SK-N-SH (cell line): ENCODE data around the gene TCP10L. TPM values are rescaled to one million over a fixed set of nuclear protein-coding genes. Genes with fewer than 3 reads are reported as not detected.

ENCODE experiments used
- CTCF ChIA-PET: fragments of 300-600, 350-600 bp; formaldehyde crosslinking; extraction: SDS; loops from one replicate; lab custom pipeline; 2021; lab: Yijun Ruan, JAX
- POLR2A ChIA-PET: fragments of 350-600 bp; sonication (Branson Sonifier 250); formaldehyde crosslinking; extraction: SDS; loops from one replicate; lab custom pipeline; 2020; ENCODE audit warnings: antibody characterized with exemption, inconsistent platforms; lab: Yijun Ruan, JAX
- DNase-seq: peaks from one replicate; pipeline ENCODE4 v3.0.0; 2012
- H2AFZ ChIP-seq: fragments of 200-600 bp; sonication (generic); 2 replicates; pipeline ENCODE4 v1.8.1; 2016; ENCODE audit warnings: antibody characterized with exemption, mild to moderate bottlenecking, low read depth
- H3F3A ChIP-seq: fragments of 200-600 bp; sonication (generic); replicated peaks from 2 replicates; pipeline ENCODE3; 2016; ENCODE audit warnings: antibody characterized with exemption, mild to moderate bottlenecking; ENCODE audit not compliant: insufficient read depth
- H3K27ac ChIP-seq, 2 experiments: fragments of 200-500 bp in 1 of 2; fragments of 200-600 bp in 1 of 2; sonication (Bioruptor generic) in 1 of 2; sonication (generic), shearing (Covaris generic) in 1 of 2; 2 replicates each; pipeline versions ENCODE4 v1.5.1 to v1.6.1; 2014 to 2016; ENCODE audit warnings: low read depth in 2 of 2, inconsistent platforms in 1 of 2, low read length in 1 of 2, mild to moderate bottlenecking in 1 of 2, mixed read lengths in 1 of 2
- H3K27me3 ChIP-seq: fragments of 200-600 bp; sonication (generic), shearing (Covaris generic); 2 replicates; pipeline ENCODE4 v1.6.1; 2016; ENCODE audit warnings: mixed run types; ENCODE audit not compliant: insufficient read depth
- H3K36me3 ChIP-seq, 2 experiments: fragments of 200-500 bp in 1 of 2; fragments of 200-600 bp in 1 of 2; sonication (Bioruptor generic) in 1 of 2; sonication (generic) in 1 of 2; replicated peaks in 1 of 2; 2 replicates each; pipeline versions ENCODE3 to v1.5.1; 2014 to 2016; ENCODE audit warnings: low read length in 1 of 2, mild to moderate bottlenecking in 1 of 2; ENCODE audit not compliant: insufficient read depth in 2 of 2, control insufficient read depth in 1 of 2
- H3K4me1 ChIP-seq, 2 experiments: fragments of 200-500 bp in 1 of 2; fragments of 200-600 bp in 1 of 2; sonication (Bioruptor generic) in 1 of 2; sonication (generic), shearing (Covaris generic) in 1 of 2; 2 replicates each; pipeline versions ENCODE4 v1.5.1 to v1.6.1; 2014 to 2016; ENCODE audit warnings: low read depth in 1 of 2, low read length in 1 of 2, mixed run types in 1 of 2; ENCODE audit not compliant: insufficient read depth in 2 of 2, control insufficient read depth in 1 of 2
- H3K4me2 ChIP-seq: fragments of 200-600 bp; sonication (generic), shearing (Covaris generic); 2 replicates; pipeline ENCODE4 v1.6.1; 2017; ENCODE audit warnings: mixed run types
- H3K4me3 ChIP-seq, 2 experiments: fragments of 200-500 bp in 1 of 2; fragments of 200-600 bp in 1 of 2; sonication (Bioruptor generic) in 1 of 2; sonication (generic), shearing (Covaris generic) in 1 of 2; 2 replicates each; pipeline versions ENCODE4 v1.5.1 to v1.8.1; 2014 to 2016; ENCODE audit warnings: low read depth in 2 of 2, inconsistent platforms in 1 of 2, low read length in 1 of 2, mild to moderate bottlenecking in 1 of 2, mixed read lengths in 1 of 2, moderate library complexity in 1 of 2
- H3K79me2 ChIP-seq: fragments of 200-600 bp; sonication (generic); 2 replicates; pipeline ENCODE4 v1.8.1; 2017; ENCODE audit warnings: mild to moderate bottlenecking; ENCODE audit not compliant: insufficient read depth
- H3K9ac ChIP-seq: fragments of 200-600 bp; sonication (generic); 2 replicates; pipeline ENCODE4 v1.6.1; 2017; ENCODE audit warnings: mixed run types
- H3K9me2 ChIP-seq: fragments of 200-600 bp; sonication (generic); 2 replicates; pipeline ENCODE4 v1.6.1; 2017; ENCODE audit warnings: mixed run types
- H3K9me3 ChIP-seq: fragments of 200-600 bp; sonication (generic); 2 replicates; pipeline ENCODE4 v1.6.1; 2017; ENCODE audit warnings: mixed run types, mild to moderate bottlenecking, moderate library complexity
- H4K20me1 ChIP-seq: fragments of 200-600 bp; sonication (generic); 2 replicates; pipeline ENCODE4 v1.6.1; 2017; ENCODE audit warnings: mild to moderate bottlenecking, mixed run types; ENCODE audit not compliant: insufficient read depth
- ELF1 ChIP-seq: IDR thresholded peaks from 2 replicates; pipeline ENCODE4 v1.4.0; 2012
- EP300 ChIP-seq, 2 experiments: IDR thresholded peaks; 2 replicates each; pipeline versions ENCODE4 v1.4.0 to v1.6.1; 2012; ENCODE audit warnings: borderline replicate concordance in 1 of 2, low read depth in 1 of 2, low read length in 1 of 2
- EZH2phosphoT487 ChIP-seq: fragments of 200-600 bp; sonication (generic); IDR thresholded peaks from 2 replicates; pipeline ENCODE4 v1.6.1; 2017; ENCODE audit warnings: low read depth, mixed run types, mild to moderate bottlenecking, antibody characterized with exemption, moderate library complexity, borderline replicate concordance
- FOSL2 ChIP-seq: IDR thresholded peaks from 2 replicates; pipeline ENCODE4 v1.4.0; 2012; ENCODE audit warnings: low read depth, mild to moderate bottlenecking, moderate library complexity, borderline replicate concordance
- FOXJ3 ChIP-seq: sonication (generic); formaldehyde crosslinking; IDR thresholded peaks from 2 replicates; pipeline ENCODE4 v1.5.1; 2020; ENCODE audit warnings: mild to moderate bottlenecking, missing genetic modification reagents
- GABPA ChIP-seq: IDR thresholded peaks from 2 replicates; pipeline ENCODE4 v1.4.0; 2012; ENCODE audit warnings: low read depth, mild to moderate bottlenecking
- GATA2 ChIP-seq: sonication (generic); formaldehyde crosslinking; IDR thresholded peaks from 2 replicates; pipeline ENCODE4 v1.5.0; 2020; ENCODE audit warnings: mild to moderate bottlenecking, missing genetic modification reagents
- MAX ChIP-seq: IDR thresholded peaks from 2 replicates; pipeline ENCODE4 v1.4.0; 2012; ENCODE audit warnings: low read depth
- MXI1 ChIP-seq: IDR thresholded peaks from 2 replicates; pipeline ENCODE4 v1.6.1; 2012; ENCODE audit warnings: mild to moderate bottlenecking, low read depth, low read length, improper control_type of control experiment
- NFIC ChIP-seq: IDR thresholded peaks from 2 replicates; pipeline ENCODE4 v1.4.0; 2012; ENCODE audit warnings: borderline replicate concordance
- NRF1 ChIP-seq: IDR thresholded peaks from 2 replicates; pipeline ENCODE4 v1.6.1; 2012; ENCODE audit warnings: low read depth, mild to moderate bottlenecking, low read length
- POLR2AphosphoS5 ChIP-seq: IDR thresholded peaks from 2 replicates; pipeline ENCODE4 v1.6.1; 2012; ENCODE audit warnings: low read depth, low read length
- RFX5 ChIP-seq: IDR thresholded peaks from 2 replicates; pipeline ENCODE4 v1.6.1; 2012; ENCODE audit warnings: mild to moderate bottlenecking, improper control_type of control experiment, low read length
- SMC3 ChIP-seq: IDR thresholded peaks from 2 replicates; pipeline ENCODE4 v1.6.1; 2012; ENCODE audit warnings: low read depth, low read length, improper control_type of control experiment
- YY1 ChIP-seq: IDR thresholded peaks from 2 replicates; pipeline ENCODE4 v1.4.0; 2012; ENCODE audit warnings: low read depth, mild to moderate bottlenecking
- ZBTB33 ChIP-seq: IDR thresholded peaks from 2 replicates; pipeline ENCODE4 v1.4.0; 2012; ENCODE audit warnings: low read depth, borderline replicate concordance
- WGBS: methylation state at CpG from one replicate; pipeline ENCODE4 v1.1.6; 2017; ENCODE audit warnings: low lambda C conversion rate; 5-methylcytosine and 5-hydroxymethylcytosine counted together
- polyA plus RNA-seq, 3 experiments: library from polyadenylated mRNA; depleted of rRNA; stranded (reverse); fragments of >200 nt; gene quantifications; 2 replicates each; pipeline ENCODE4 v1.2.3, GENCODE V29; 2012
- TF ChIP-seq, protein P1 (sequence below): IDR thresholded peaks from 2 replicates; pipeline ENCODE4 v1.6.1; 2012; ENCODE audit warnings: mild to moderate bottlenecking, low read depth, low read length, moderate library complexity
- TF ChIP-seq, protein P2 (sequence below): IDR thresholded peaks from 2 replicates; pipeline ENCODE4; 2012

TCP10L gene
- polyA plus RNA-seq, 1 of the 3 experiments (the other 2 are of a cell fraction), result 0.33 TPM

DNA sequence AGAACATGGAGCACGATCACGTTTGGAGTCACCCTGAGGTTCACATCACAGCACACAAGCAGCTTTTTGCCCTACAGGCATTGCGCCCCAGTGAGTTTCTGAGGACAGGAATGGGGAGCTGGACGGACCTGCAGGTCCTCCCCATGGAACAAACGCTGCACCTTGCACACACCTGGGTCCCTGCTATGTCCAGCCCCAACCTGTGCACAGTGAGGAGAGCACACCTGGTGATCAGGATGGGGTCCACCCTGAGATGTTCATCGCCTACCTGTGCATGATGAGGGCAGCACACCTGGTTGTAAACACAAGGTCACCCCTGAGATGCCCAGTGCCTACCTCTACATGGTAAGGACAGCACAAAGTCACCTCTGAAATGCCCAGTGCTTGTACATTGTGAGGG, 45.9 kb downstream of the TCP10L start:
- Histone ChIP-seq H3K36me3 (no peaks in the 10 kb centered on the region), H3F3A (peaks cover 5% of the 10 kb centered on the region), H3K4me2 (no peak overlapping the region), H3K27ac (no peak overlapping the region), H2AFZ (no peak overlapping the region), H3K9me3 (no peaks in the 10 kb centered on the region), H3K4me3 (no peak overlapping the region), H4K20me1 (no peaks in the 10 kb centered on the region), H3K9me2 (no peaks in the 10 kb centered on the region), H3K79me2 (no peaks in the 10 kb centered on the region)
- CTCF ChIA-PET, result no interaction called here
- POLR2A ChIA-PET, result no interaction called here
- WGBS, result 61% methylated on average over 6 of the region's 6 CpGs
- TF ChIP-seq MXI1, result no peak
- TF ChIP-seq RFX5, result no peak
- TF ChIP-seq NRF1, result no peak
- TF ChIP-seq EP300 (IDR thresholded peaks at IDR 0.05; ENCODE audit: borderline replicate concordance in 1 of 2, low read depth in 1 of 2, low read length in 1 of 2), result no peak
- no peak for TF ChIP-seq EZH2phosphoT487
- no peak for TF ChIP-seq MAX
- TF ChIP-seq GATA2 (CRISPR knock-in tag), result no peak
- no peak for TF ChIP-seq FOSL2
- TF ChIP-seq FOXJ3, result no peak
- no peak for TF ChIP-seq ZBTB33
- TF ChIP-seq ELF1, result no peak
- TF ChIP-seq SMC3, result no peak
- TF ChIP-seq NFIC, result no peak
- TF ChIP-seq POLR2AphosphoS5, result no peak
- TF ChIP-seq GABPA, result no peak
- TF ChIP-seq, protein P1, sequence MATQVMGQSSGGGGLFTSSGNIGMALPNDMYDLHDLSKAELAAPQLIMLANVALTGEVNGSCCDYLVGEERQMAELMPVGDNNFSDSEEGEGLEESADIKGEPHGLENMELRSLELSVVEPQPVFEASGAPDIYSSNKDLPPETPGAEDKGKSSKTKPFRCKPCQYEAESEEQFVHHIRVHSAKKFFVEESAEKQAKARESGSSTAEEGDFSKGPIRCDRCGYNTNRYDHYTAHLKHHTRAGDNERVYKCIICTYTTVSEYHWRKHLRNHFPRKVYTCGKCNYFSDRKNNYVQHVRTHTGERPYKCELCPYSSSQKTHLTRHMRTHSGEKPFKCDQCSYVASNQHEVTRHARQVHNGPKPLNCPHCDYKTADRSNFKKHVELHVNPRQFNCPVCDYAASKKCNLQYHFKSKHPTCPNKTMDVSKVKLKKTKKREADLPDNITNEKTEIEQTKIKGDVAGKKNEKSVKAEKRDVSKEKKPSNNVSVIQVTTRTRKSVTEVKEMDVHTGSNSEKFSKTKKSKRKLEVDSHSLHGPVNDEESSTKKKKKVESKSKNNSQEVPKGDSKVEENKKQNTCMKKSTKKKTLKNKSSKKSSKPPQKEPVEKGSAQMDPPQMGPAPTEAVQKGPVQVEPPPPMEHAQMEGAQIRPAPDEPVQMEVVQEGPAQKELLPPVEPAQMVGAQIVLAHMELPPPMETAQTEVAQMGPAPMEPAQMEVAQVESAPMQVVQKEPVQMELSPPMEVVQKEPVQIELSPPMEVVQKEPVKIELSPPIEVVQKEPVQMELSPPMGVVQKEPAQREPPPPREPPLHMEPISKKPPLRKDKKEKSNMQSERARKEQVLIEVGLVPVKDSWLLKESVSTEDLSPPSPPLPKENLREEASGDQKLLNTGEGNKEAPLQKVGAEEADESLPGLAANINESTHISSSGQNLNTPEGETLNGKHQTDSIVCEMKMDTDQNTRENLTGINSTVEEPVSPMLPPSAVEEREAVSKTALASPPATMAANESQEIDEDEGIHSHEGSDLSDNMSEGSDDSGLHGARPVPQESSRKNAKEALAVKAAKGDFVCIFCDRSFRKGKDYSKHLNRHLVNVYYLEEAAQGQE, result no peak
- TF ChIP-seq, protein P2, sequence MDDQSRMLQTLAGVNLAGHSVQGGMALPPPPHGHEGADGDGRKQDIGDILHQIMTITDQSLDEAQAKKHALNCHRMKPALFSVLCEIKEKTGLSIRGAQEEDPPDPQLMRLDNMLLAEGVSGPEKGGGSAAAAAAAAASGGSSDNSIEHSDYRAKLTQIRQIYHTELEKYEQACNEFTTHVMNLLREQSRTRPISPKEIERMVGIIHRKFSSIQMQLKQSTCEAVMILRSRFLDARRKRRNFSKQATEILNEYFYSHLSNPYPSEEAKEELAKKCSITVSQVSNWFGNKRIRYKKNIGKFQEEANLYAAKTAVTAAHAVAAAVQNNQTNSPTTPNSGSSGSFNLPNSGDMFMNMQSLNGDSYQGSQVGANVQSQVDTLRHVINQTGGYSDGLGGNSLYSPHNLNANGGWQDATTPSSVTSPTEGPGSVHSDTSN, result no peak
- TF ChIP-seq YY1, result no peak
- TF ChIP-seq, all 33 proteins: peak for 0
- no peak for DNase-seq
- H3K4me1 ChIP-seq, result no peaks in the 10 kb centered on the region
- no peak overlapping the region for H3K9ac ChIP-seq
- no peaks in the 10 kb centered on the region for H3K27me3 ChIP-seq
